GM21367 (cell line): ENCODE data around the gene P2RY14.
A peak's percentile ranks its signal among the peaks of the same experiment; 100 is the strongest.

ENCODE experiments used
- ATAC-seq: cut with Tn5 transposase; IDR thresholded peaks from one replicate; pipeline ENCODE4 v1.9.1; 2021; ENCODE audit not compliant: unreplicated experiment

Gene P2RY14

GRCh38 chr3:151301787-151302186 is 23.4 kb upstream of the P2RY14 start:
- ATAC-seq, result no peak

- ATAC-seq, result no peak
Observed at GRCh38 chr3:151300539-151300938, 22.2 kb upstream of the P2RY14 start.

GRCh38 chr3:151299006-151299405 is 20.7 kb upstream of the P2RY14 start:
- no peak for ATAC-seq

GRCh38 chr3:151297429-151297828 is 19.1 kb upstream of the P2RY14 start:
- no peak for ATAC-seq

- ATAC-seq, result no peak
Observed at GRCh38 chr3:151296226-151296625, 17.9 kb upstream of the P2RY14 start.

- ATAC-seq, result no peak
Observed at GRCh38 chr3:151293127-151293526, 14.8 kb upstream of the P2RY14 start.

GRCh38 chr3:151290673-151291072 is 12.3 kb upstream of the P2RY14 start:
- ATAC-seq, result no peak

- no peak for ATAC-seq
Observed at GRCh38 chr3:151289445-151289844, 11.1 kb upstream of the P2RY14 start.

- ATAC-seq, result no peak
Observed at GRCh38 chr3:151285940-151286339, 7.6 kb upstream of the P2RY14 start.

GRCh38 chr3:151283907-151284461 is 5.6 kb upstream of the P2RY14 start:
- ATAC-seq, result no peak

- no peak for ATAC-seq
Observed at GRCh38 chr3:151283387-151283786, 5.0 kb upstream of the P2RY14 start.

- ATAC-seq, result no peak
Observed at GRCh38 chr3:151282921-151283320, 4.6 kb upstream of the P2RY14 start.

- no peak for ATAC-seq
Observed at GRCh38 chr3:151281671-151282324, 3.5 kb upstream of the P2RY14 start.

GRCh38 chr3:151276687-151277042 is 1.7 kb downstream of the P2RY14 start:
- peak; percentile 60 for ATAC-seq

- ATAC-seq, result peak; percentile 13
Observed at GRCh38 chr3:151276038-151276686, 2.2 kb downstream of the P2RY14 start.

- no peak for ATAC-seq
Observed at GRCh38 chr3:151275091-151275490, 3.3 kb downstream of the P2RY14 start.

GRCh38 chr3:151269631-151270030 is 8.7 kb downstream of the P2RY14 start:
- no peak for ATAC-seq

- peak; percentile 52 for ATAC-seq
Observed at GRCh38 chr3:151268267-151269235, 9.8 kb downstream of the P2RY14 start.

GRCh38 chr3:151267066-151267465 is 11.3 kb downstream of the P2RY14 start:
- ATAC-seq, result no peak

GRCh38 chr3:151265866-151266265 is 12.5 kb downstream of the P2RY14 start:
- ATAC-seq, result peak; percentile 96

- no peak for ATAC-seq
Observed at GRCh38 chr3:151265166-151265565, 13.2 kb downstream of the P2RY14 start.
